ENCODE data around the gene MOB1A. TPM values are rescaled to one million over a fixed set of nuclear protein-coding genes. Genes with fewer than 3 reads are reported as not detected.

MOB1A gene
- total RNA-seq, 1 experiment from 2014 or later: 116 TPM

GRCh38 chr2:74138600-74139323, 39.9 kb downstream of the MOB1A start:
- intact Hi-C loops (cut with micrococcal nuclease; ENCODE audit: unreplicated experiment): no loop called here
- Histone ChIP-seq H3K4me3 (ENCODE audit: low read depth, low read length, poor library complexity, severe bottlenecking) (no peak overlapping the region), H3K9me3 (ENCODE audit: low read depth, low read length, poor library complexity, severe bottlenecking) (no peaks in the 10 kb centered on the region), H3K27ac (ENCODE audit: low read depth, low read length, poor library complexity, severe bottlenecking) (no peak overlapping the region), H3K27me3 (replicated peaks; ENCODE audit: insufficient read depth, low read depth, low read length, poor library complexity) (no peaks in the 10 kb centered on the region), H3K36me3 (ENCODE audit: insufficient read depth, low read length, poor library complexity, severe bottlenecking) (peaks cover 5% of the 10 kb centered on the region), H3K4me1 (ENCODE audit: insufficient read depth, low read length, poor library complexity, severe bottlenecking) (no peaks in the 10 kb centered on the region)
- POLR2A ChIA-PET (ENCODE audit: low non-redundant PET): no interaction called here
- BruUV-seq (replicated peaks): no TSS peak
- CTCF ChIA-PET: interaction anchor here (1.0 kb wide), 1 partner anchor 12 kb away, joined by 6 read pairs; no protein-coding TSS in a partner anchor
- TF ChIP-seq, protein P1, sequence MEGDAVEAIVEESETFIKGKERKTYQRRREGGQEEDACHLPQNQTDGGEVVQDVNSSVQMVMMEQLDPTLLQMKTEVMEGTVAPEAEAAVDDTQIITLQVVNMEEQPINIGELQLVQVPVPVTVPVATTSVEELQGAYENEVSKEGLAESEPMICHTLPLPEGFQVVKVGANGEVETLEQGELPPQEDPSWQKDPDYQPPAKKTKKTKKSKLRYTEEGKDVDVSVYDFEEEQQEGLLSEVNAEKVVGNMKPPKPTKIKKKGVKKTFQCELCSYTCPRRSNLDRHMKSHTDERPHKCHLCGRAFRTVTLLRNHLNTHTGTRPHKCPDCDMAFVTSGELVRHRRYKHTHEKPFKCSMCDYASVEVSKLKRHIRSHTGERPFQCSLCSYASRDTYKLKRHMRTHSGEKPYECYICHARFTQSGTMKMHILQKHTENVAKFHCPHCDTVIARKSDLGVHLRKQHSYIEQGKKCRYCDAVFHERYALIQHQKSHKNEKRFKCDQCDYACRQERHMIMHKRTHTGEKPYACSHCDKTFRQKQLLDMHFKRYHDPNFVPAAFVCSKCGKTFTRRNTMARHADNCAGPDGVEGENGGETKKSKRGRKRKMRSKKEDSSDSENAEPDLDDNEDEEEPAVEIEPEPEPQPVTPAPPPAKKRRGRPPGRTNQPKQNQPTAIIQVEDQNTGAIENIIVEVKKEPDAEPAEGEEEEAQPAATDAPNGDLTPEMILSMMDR (conservative IDR thresholded peaks at IDR 0.05; ENCODE audit: low read depth, low read length): peak; percentile 39
- no peak for TF ChIP-seq EZH2 (IDR thresholded peaks at IDR 0.05; ENCODE audit: borderline replicate concordance, low read depth, low read length, poor library complexity, severe bottlenecking)
- DNase-seq (ENCODE audit: low spot score): no peak

GRCh38 chr2:74137651-74138599, 40.8 kb downstream of the MOB1A start:
- DNase-seq (ENCODE audit: low spot score): no peak
- Histone ChIP-seq H3K9me3 (ENCODE audit: low read depth, low read length, poor library complexity, severe bottlenecking) (no peaks in the 10 kb centered on the region), H3K4me1 (ENCODE audit: insufficient read depth, low read length, poor library complexity, severe bottlenecking) (no peaks in the 10 kb centered on the region), H3K36me3 (ENCODE audit: insufficient read depth, low read length, poor library complexity, severe bottlenecking) (peaks cover 5% of the 10 kb centered on the region), H3K4me3 (ENCODE audit: low read depth, low read length, poor library complexity, severe bottlenecking) (no peak overlapping the region), H3K27ac (ENCODE audit: low read depth, low read length, poor library complexity, severe bottlenecking) (no peak overlapping the region), H3K27me3 (replicated peaks; ENCODE audit: insufficient read depth, low read depth, low read length, poor library complexity) (no peaks in the 10 kb centered on the region)
- CTCF ChIA-PET: no interaction called here
- intact Hi-C loops (cut with micrococcal nuclease; ENCODE audit: unreplicated experiment): no loop called here
- no peak for TF ChIP-seq EZH2 (IDR thresholded peaks at IDR 0.05; ENCODE audit: borderline replicate concordance, low read depth, low read length, poor library complexity, severe bottlenecking)
- TF ChIP-seq, protein P1 (conservative IDR thresholded peaks at IDR 0.05; ENCODE audit: low read depth, low read length): no peak
- POLR2A ChIA-PET (ENCODE audit: low non-redundant PET): no interaction called here
- no TSS peak for BruUV-seq (replicated peaks)

- POLR2A ChIA-PET (ENCODE audit: low non-redundant PET): no interaction called here
- intact Hi-C loops (cut with micrococcal nuclease; ENCODE audit: unreplicated experiment): no loop called here
- TF ChIP-seq, protein P1 (conservative IDR thresholded peaks at IDR 0.05; ENCODE audit: low read depth, low read length): no peak
- no peak for TF ChIP-seq EZH2 (IDR thresholded peaks at IDR 0.05; ENCODE audit: borderline replicate concordance, low read depth, low read length, poor library complexity, severe bottlenecking)
These were observed 46.8 kb downstream of the MOB1A start for GRCh38 chr2:74131901-74132300.

More at GRCh38 chr2:74131901-74132300, 46.8 kb downstream of the MOB1A start:
- Histone ChIP-seq H3K4me1 (ENCODE audit: insufficient read depth, low read length, poor library complexity, severe bottlenecking) (no peaks in the 10 kb centered on the region), H3K4me3 (ENCODE audit: low read depth, low read length, poor library complexity, severe bottlenecking) (no peak overlapping the region), H3K27me3 (replicated peaks; ENCODE audit: insufficient read depth, low read depth, low read length, poor library complexity) (no peaks in the 10 kb centered on the region), H3K36me3 (ENCODE audit: insufficient read depth, low read length, poor library complexity, severe bottlenecking) (peaks cover 5% of the 10 kb centered on the region), H3K27ac (ENCODE audit: low read depth, low read length, poor library complexity, severe bottlenecking) (no peak overlapping the region), H3K9me3 (ENCODE audit: low read depth, low read length, poor library complexity, severe bottlenecking) (no peaks in the 10 kb centered on the region)
- DNase-seq (ENCODE audit: low spot score): no peak
- CTCF ChIA-PET: no interaction called here
- BruUV-seq (replicated peaks): no TSS peak

Measured in A673 (cell line).